A549 (cell line): ENCODE results near the gene INO80D.

Source experiments
- KDM1A ChIP-seq: fragments of 200-600 bp; sonication (generic); IDR thresholded peaks from 2 replicates; pipeline ENCODE4 v1.6.1; 2016; ENCODE audit warnings: low read depth, mild to moderate bottlenecking
- POLR2A ChIP-seq: IDR thresholded peaks from 2 replicates; pipeline ENCODE4 v1.6.1; 2012; ENCODE audit warnings: mild to moderate bottlenecking, low read length
- ZC3H11A ChIP-seq: fragments of 450-650 bp; IDR thresholded peaks from 2 replicates; pipeline ENCODE4 v1.6.1; 2014; ENCODE audit warnings: antibody characterized with exemption, mild to moderate bottlenecking

DNA sequence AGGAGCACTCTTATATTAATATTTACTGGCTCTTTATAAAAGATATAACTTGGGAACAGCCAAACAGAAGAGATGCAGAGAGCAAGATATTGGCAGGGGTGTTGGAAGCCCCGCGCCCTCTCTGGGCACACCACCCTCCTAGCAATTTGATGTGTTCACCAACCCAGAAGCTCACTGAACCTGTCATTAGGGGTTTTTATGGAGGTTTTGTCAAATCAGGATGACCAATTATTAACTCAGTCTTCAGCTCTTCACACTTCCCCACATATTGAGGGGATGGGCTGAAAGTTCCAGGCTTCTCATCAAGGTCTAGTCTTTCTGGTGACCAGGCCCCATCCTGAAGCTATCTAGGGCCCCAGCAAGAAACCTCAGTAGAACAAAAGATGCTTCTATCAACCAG, 10.9 kb upstream of the INO80D start:
- TF ChIP-seq KDM1A, result no peak
- TF ChIP-seq POLR2A, result no peak
- no peak for TF ChIP-seq ZC3H11A
